Measurements from ENCODE around the gene DLL1.
A peak's percentile ranks its signal among the peaks of the same experiment; 100 is the strongest.

DLL1 gene

DNA sequence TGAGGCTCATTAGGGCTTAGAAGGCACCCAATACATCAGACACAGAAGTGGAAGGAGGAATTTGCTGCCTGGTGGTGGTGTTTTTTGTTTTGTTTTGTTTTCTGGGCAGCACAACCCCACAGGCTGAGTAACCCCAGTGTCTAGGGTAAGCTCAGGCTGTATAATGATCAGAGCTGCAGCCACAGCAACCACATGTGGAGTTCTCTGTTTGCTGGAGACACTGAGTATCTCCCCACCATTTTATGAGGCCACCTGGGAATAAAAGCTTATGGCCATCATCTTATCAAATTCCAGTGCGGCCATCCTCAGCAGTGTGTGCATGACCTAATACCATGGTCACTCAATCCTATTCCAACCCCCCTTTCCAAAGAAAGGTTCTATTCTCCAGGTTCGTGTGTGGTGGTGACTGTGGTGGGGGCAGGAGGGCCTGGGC is 3.4 kb upstream of the DLL1 start:
- no peak overlapping the region for H3K9ac ChIP-seq (ENCODE audit: low read length)
- no peak overlapping the region for H3K4me3 ChIP-seq (ENCODE audit: low read length)
- DNase-seq (ENCODE audit: low read depth): no peak
- H3K27me3 ChIP-seq (replicated peaks; ENCODE audit: control insufficient read depth, insufficient read depth, low read length): peaks cover 40% of the 10 kb centered on the region
- peaks cover 15% of the 10 kb centered on the region for H3K4me1 ChIP-seq (ENCODE audit: control insufficient read depth, insufficient read depth, low read length)
- no peaks in the 10 kb centered on the region for H3K36me3 ChIP-seq (ENCODE audit: control insufficient read depth, insufficient read depth, low read length, severe bottlenecking)
- no peaks in the 10 kb centered on the region for H3K9me3 ChIP-seq (ENCODE audit: control insufficient read depth, low read length)

GRCh38 chr6:170293341-170294231 is 2.7 kb upstream of the DLL1 start:
- Histone ChIP-seq H3K4me1 (ENCODE audit: control insufficient read depth, insufficient read depth, low read length) (peaks cover 15% of the 10 kb centered on the region), H3K9me3 (ENCODE audit: control insufficient read depth, low read length) (no peaks in the 10 kb centered on the region), H3K36me3 (ENCODE audit: control insufficient read depth, insufficient read depth, low read length, severe bottlenecking) (no peaks in the 10 kb centered on the region), H3K27me3 (replicated peaks; ENCODE audit: control insufficient read depth, insufficient read depth, low read length) (peaks cover 33% of the 10 kb centered on the region), H3K4me3 (ENCODE audit: low read length) (peak overlapping the region; percentile 59), H3K9ac (ENCODE audit: low read length) (no peak overlapping the region)
- DNase-seq (ENCODE audit: low read depth): no peak

DNA sequence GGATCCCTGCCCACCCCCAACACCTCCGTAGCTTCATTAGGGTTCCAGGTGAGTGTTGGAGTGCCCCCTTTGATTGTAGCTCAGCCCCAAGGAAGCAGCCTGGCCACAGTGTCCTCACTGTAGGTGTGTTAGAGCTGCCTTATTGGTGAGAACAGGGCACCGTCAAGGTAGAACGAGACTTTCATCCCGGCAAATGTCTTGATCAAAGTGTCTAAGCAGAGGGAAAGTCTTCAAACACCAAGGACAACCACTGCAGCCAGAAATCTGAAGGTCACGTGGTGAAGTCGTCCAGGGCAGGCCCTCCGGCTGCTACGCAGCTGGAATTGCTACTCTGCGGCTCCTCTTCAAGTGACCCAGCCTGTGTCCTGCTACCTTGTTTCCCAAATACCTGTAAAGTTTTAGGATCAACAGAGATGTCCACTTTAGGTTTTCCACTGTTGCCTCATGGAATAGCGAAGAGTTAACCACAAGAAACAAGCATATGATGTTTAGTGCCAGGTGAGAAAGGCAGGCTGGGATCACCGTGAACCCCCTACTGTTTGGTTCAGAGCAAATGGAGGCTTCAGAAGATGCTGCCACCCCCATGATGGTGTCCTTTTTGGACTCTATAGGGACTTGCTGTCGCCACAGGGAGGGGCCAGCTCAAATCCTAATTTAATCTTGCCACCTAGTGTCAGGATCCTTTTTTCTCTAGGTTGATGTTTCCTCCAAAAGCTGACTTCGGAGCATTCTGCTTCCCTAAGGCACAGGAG is 1.7 kb upstream of the DLL1 start:
- DNase-seq (ENCODE audit: low read depth): peak; percentile 34
- H3K4me1 ChIP-seq (ENCODE audit: control insufficient read depth, insufficient read depth, low read length): peaks cover 22% of the 10 kb centered on the region
- peaks cover 36% of the 10 kb centered on the region for H3K27me3 ChIP-seq (replicated peaks; ENCODE audit: control insufficient read depth, insufficient read depth, low read length)
- H3K4me3 ChIP-seq (ENCODE audit: low read length): no peak overlapping the region
- H3K36me3 ChIP-seq (ENCODE audit: control insufficient read depth, insufficient read depth, low read length, severe bottlenecking): no peaks in the 10 kb centered on the region
- no peak overlapping the region for H3K9ac ChIP-seq (ENCODE audit: low read length)
- no peaks in the 10 kb centered on the region for H3K9me3 ChIP-seq (ENCODE audit: control insufficient read depth, low read length)

- H3K9me3 ChIP-seq (ENCODE audit: control insufficient read depth, low read length): no peaks in the 10 kb centered on the region
- peaks cover 22% of the 10 kb centered on the region for H3K4me1 ChIP-seq (ENCODE audit: control insufficient read depth, insufficient read depth, low read length)
- H3K36me3 ChIP-seq (ENCODE audit: control insufficient read depth, insufficient read depth, low read length, severe bottlenecking): no peaks in the 10 kb centered on the region
- H3K9ac ChIP-seq (ENCODE audit: low read length): no peak overlapping the region
- DNase-seq (ENCODE audit: low read depth): no peak
- peak overlapping the region; percentile 69 for H3K4me3 ChIP-seq (ENCODE audit: low read length)
- H3K27me3 ChIP-seq (replicated peaks; ENCODE audit: control insufficient read depth, insufficient read depth, low read length): peaks cover 34% of the 10 kb centered on the region
These were observed 1.2 kb upstream of the DLL1 start for GRCh38 chr6:170292111-170292406.

DNA sequence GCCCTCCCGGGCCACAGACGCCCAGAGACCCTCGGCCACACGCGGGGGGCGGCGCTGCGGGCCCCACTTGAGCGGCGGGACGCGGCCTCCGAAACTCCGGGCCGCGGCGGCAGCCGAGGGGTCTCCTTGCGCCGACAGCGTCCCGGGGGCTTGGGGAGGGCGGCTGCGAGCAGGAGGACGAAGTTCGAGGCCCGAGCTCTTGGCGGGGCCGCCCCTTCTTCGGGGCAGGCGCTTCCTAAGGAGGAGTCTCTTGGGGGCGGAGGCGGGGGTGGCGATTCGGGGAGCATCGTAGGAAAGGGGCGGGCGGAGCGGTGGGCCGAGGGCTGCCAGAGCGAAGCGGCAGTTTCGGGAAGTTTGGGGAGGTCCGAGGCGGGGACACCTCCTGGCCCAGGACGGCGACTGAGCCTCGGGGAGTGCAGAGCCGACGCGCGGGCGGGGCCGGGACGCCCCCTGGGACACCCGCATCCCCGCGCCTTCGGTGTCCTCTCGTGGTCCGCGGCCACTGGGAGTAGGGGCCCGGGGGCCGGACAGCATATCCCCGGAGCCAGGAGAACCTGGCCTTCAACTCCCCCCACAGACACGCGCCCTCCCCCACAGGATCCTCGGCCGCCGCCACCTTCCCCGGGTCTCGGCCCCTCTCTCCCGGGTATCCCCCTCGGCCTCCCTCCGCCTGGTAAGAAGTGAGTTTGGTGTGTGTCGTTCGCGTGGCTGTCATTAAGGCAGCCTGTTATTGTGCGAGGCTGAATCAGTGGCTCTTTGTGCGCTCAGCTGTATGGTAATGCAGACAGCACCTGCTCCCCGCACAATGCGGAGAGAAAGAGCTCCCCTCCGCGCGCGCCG is 613 bp upstream of the DLL1 start:
- Histone ChIP-seq H3K9me3 (ENCODE audit: control insufficient read depth, low read length) (no peaks in the 10 kb centered on the region), H3K9ac (ENCODE audit: low read length) (no peak overlapping the region), H3K4me3 (ENCODE audit: low read length) (peak overlapping the region; percentile 69), H3K27me3 (replicated peaks; ENCODE audit: control insufficient read depth, insufficient read depth, low read length) (peaks cover 29% of the 10 kb centered on the region), H3K36me3 (ENCODE audit: control insufficient read depth, insufficient read depth, low read length, severe bottlenecking) (no peaks in the 10 kb centered on the region), H3K4me1 (ENCODE audit: control insufficient read depth, insufficient read depth, low read length) (peaks cover 26% of the 10 kb centered on the region)
- DNase-seq (ENCODE audit: low read depth): peak; percentile 60

GRCh38 chr6:170289951-170290295 is 955 bp downstream of the DLL1 start:
- DNase-seq (ENCODE audit: low read depth): no peak
- Histone ChIP-seq H3K36me3 (ENCODE audit: control insufficient read depth, insufficient read depth, low read length, severe bottlenecking) (no peaks in the 10 kb centered on the region), H3K9me3 (ENCODE audit: control insufficient read depth, low read length) (no peaks in the 10 kb centered on the region), H3K4me3 (ENCODE audit: low read length) (peak overlapping the region; percentile 90), H3K27me3 (replicated peaks; ENCODE audit: control insufficient read depth, insufficient read depth, low read length) (peaks cover 20% of the 10 kb centered on the region), H3K9ac (ENCODE audit: low read length) (peak overlapping the region; percentile 77), H3K4me1 (ENCODE audit: control insufficient read depth, insufficient read depth, low read length) (peaks cover 22% of the 10 kb centered on the region)

- Histone ChIP-seq H3K9me3 (ENCODE audit: control insufficient read depth, low read length) (no peaks in the 10 kb centered on the region), H3K27me3 (replicated peaks; ENCODE audit: control insufficient read depth, insufficient read depth, low read length) (peaks cover 14% of the 10 kb centered on the region), H3K36me3 (ENCODE audit: control insufficient read depth, insufficient read depth, low read length, severe bottlenecking) (no peaks in the 10 kb centered on the region), H3K9ac (ENCODE audit: low read length) (peak overlapping the region; percentile 77), H3K4me3 (ENCODE audit: low read length) (peak overlapping the region; percentile 90), H3K4me1 (ENCODE audit: control insufficient read depth, insufficient read depth, low read length) (peaks cover 22% of the 10 kb centered on the region)
- no peak for DNase-seq (ENCODE audit: low read depth)
These were observed 1.5 kb downstream of the DLL1 start for GRCh38 chr6:170289180-170289931.

GRCh38 chr6:170288852-170289179 is 2.1 kb downstream of the DLL1 start:
- Histone ChIP-seq H3K27me3 (replicated peaks; ENCODE audit: control insufficient read depth, insufficient read depth, low read length) (peaks cover 9% of the 10 kb centered on the region), H3K4me3 (ENCODE audit: low read length) (peak overlapping the region; percentile 90), H3K36me3 (ENCODE audit: control insufficient read depth, insufficient read depth, low read length, severe bottlenecking) (no peaks in the 10 kb centered on the region), H3K4me1 (ENCODE audit: control insufficient read depth, insufficient read depth, low read length) (peaks cover 22% of the 10 kb centered on the region), H3K9me3 (ENCODE audit: control insufficient read depth, low read length) (no peaks in the 10 kb centered on the region), H3K9ac (ENCODE audit: low read length) (no peak overlapping the region)
- DNase-seq (ENCODE audit: low read depth): no peak

DNA sequence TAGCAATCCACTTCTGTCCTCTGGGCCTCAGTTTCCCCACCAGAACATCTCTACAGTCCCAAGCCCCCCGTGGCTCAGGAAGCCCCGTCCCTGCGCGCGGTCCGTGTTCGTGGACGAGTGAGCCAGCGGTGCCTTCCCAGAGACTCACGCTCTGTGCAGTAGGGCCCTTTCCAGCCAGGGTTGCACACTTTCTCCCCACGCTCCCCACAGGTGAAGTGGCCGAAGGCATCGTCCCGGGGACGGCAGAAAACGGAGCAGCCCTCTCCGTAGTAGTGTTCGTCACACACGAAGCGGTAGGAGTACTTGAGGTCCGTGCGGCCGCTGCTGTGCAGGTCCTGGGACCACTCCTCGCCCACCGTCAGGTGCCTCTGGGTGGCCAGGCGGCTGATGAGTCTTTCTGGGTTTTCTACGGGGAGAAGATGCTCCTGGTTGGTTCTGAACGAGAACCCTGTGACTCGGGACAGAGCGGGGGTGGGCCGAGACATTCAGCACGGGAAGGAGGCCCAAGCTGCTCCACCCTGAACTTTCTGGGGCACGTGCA is 2.7 kb downstream of the DLL1 start:
- H3K9me3 ChIP-seq (ENCODE audit: control insufficient read depth, low read length): no peaks in the 10 kb centered on the region
- peaks cover 4% of the 10 kb centered on the region for H3K27me3 ChIP-seq (replicated peaks; ENCODE audit: control insufficient read depth, insufficient read depth, low read length)
- peaks cover 17% of the 10 kb centered on the region for H3K4me1 ChIP-seq (ENCODE audit: control insufficient read depth, insufficient read depth, low read length)
- no peak overlapping the region for H3K4me3 ChIP-seq (ENCODE audit: low read length)
- H3K9ac ChIP-seq (ENCODE audit: low read length): no peak overlapping the region
- DNase-seq (ENCODE audit: low read depth): no peak
- no peaks in the 10 kb centered on the region for H3K36me3 ChIP-seq (ENCODE audit: control insufficient read depth, insufficient read depth, low read length, severe bottlenecking)

- no peaks in the 10 kb centered on the region for H3K9me3 ChIP-seq (ENCODE audit: control insufficient read depth, low read length)
These were observed 3.5 kb downstream of the DLL1 start for GRCh38 chr6:170287371-170287876.

More at GRCh38 chr6:170287371-170287876, 3.5 kb downstream of the DLL1 start:
- no peak for DNase-seq (ENCODE audit: low read depth)
- Histone ChIP-seq H3K36me3 (ENCODE audit: control insufficient read depth, insufficient read depth, low read length, severe bottlenecking) (no peaks in the 10 kb centered on the region), H3K4me3 (ENCODE audit: low read length) (no peak overlapping the region), H3K4me1 (ENCODE audit: control insufficient read depth, insufficient read depth, low read length) (peaks cover 16% of the 10 kb centered on the region), H3K9ac (ENCODE audit: low read length) (no peak overlapping the region), H3K27me3 (replicated peaks; ENCODE audit: control insufficient read depth, insufficient read depth, low read length) (peaks cover 4% of the 10 kb centered on the region)

All from adipocyte (in vitro differentiated cells).